Measurements from ENCODE around the gene SLC5A6.

The SLC5A6 gene

GRCh38 chr2:27211943-27212625, at the start of gene SLC5A6, which contains the start of gene ATRAID:
Gene SLC5A6, minus strand, starts transcription at chr2:27212268. Its CDS starts 4,618 bp downstream, at chr2:27207650.
Gene ATRAID, plus strand, starts transcription at chr2:27212041. Its CDS starts 328 bp downstream, at chr2:27212369.
- no peaks in the 10 kb centered on the region for H3K9me3 ChIP-seq (ENCODE audit: low read depth, low read length)
- peaks cover 50% of the 10 kb centered on the region for H3K36me3 ChIP-seq (ENCODE audit: insufficient read depth, low read length)

GRCh38 chr2:27261241-27261925, 49.3 kb upstream of the SLC5A6 start:
- peak overlapping the region; percentile 81 for H3K9ac ChIP-seq (ENCODE audit: insufficient read length)
- TF ChIP-seq POLR2AphosphoS5 (IDR thresholded peaks at IDR 0.05; ENCODE audit: borderline replicate concordance, low read depth, low read length) (no peak), EZH2 (IDR thresholded peaks at IDR 0.05) (no peak), FOXP2 (optimal IDR thresholded peaks at IDR 0.05; ENCODE audit: control extremely low read depth, extremely low read length, insufficient read depth) (no peak)

More at GRCh38 chr2:27211943-27212625, at the start of gene SLC5A6, which contains the start of gene ATRAID:
- H3K27ac ChIP-seq, result peak within 1 kb of the TSS; percentile 93
- TF ChIP-seq FOXP2 (optimal IDR thresholded peaks at IDR 0.05; ENCODE audit: control extremely low read depth, extremely low read length, insufficient read depth) (no peak), POLR2AphosphoS5 (IDR thresholded peaks at IDR 0.05; ENCODE audit: borderline replicate concordance, low read depth, low read length) (peak; percentile 81)
- H3K4me3 ChIP-seq, result peak within 1 kb of the TSS; percentile 80
- no peak for DNase-seq (ENCODE audit: low read depth, low spot score)
- peak within 1 kb of the TSS; percentile 97 for H3K9ac ChIP-seq (ENCODE audit: insufficient read length)

DNA sequence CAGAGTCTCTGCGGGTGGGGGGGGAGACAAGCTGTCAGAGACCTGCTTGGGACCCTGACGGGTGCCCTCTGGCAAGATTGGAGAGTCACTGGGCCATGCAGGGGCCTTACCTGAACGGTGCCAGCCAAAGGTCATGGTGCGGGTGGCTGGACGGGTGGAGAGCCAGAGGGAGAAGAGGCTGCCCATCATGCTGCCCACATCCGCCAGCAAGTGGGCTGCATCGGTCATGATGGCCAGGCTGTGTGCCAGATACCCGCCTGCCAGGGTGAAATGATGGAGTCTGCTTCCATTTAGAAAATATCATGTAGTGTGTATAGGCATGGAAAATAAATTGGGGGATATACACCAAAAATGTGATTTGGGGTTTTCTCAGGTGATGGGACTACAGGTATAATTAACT, 46.0 kb upstream of the SLC5A6 start:
- Histone ChIP-seq H3K4me3 (no peak overlapping the region), H3K27ac (no peak overlapping the region), H3K36me3 (ENCODE audit: insufficient read depth, low read length) (no peaks in the 10 kb centered on the region; the same call in 1 of the 2 replicates), H3K9me3 (ENCODE audit: low read depth, low read length) (no peaks in the 10 kb centered on the region), H3K9ac (ENCODE audit: insufficient read length) (no peak overlapping the region)
- TF ChIP-seq EZH2 (IDR thresholded peaks at IDR 0.05) (no peak), POLR2AphosphoS5 (IDR thresholded peaks at IDR 0.05; ENCODE audit: borderline replicate concordance, low read depth, low read length) (no peak), FOXP2 (optimal IDR thresholded peaks at IDR 0.05; ENCODE audit: control extremely low read depth, extremely low read length, insufficient read depth) (no peak)
- no peak for DNase-seq (ENCODE audit: low read depth, low spot score)

More at GRCh38 chr2:27261241-27261925, 49.3 kb upstream of the SLC5A6 start:
- Histone ChIP-seq H3K9me3 (ENCODE audit: low read depth, low read length) (no peaks in the 10 kb centered on the region), H3K27ac (no peak overlapping the region), H3K36me3 (ENCODE audit: insufficient read depth, low read length) (no peaks in the 10 kb centered on the region; the same call in 1 of the 2 replicates), H3K4me3 (peak overlapping the region; percentile 93)
- DNase-seq (ENCODE audit: low read depth, low spot score), result no peak

GRCh38 chr2:27256855-27257454, 44.9 kb upstream of the SLC5A6 start:
- H3K9ac ChIP-seq (ENCODE audit: insufficient read length), result no peak overlapping the region
- TF ChIP-seq EZH2 (IDR thresholded peaks at IDR 0.05) (no peak), POLR2AphosphoS5 (IDR thresholded peaks at IDR 0.05; ENCODE audit: borderline replicate concordance, low read depth, low read length) (no peak), FOXP2 (optimal IDR thresholded peaks at IDR 0.05; ENCODE audit: control extremely low read depth, extremely low read length, insufficient read depth) (no peak)

DNA sequence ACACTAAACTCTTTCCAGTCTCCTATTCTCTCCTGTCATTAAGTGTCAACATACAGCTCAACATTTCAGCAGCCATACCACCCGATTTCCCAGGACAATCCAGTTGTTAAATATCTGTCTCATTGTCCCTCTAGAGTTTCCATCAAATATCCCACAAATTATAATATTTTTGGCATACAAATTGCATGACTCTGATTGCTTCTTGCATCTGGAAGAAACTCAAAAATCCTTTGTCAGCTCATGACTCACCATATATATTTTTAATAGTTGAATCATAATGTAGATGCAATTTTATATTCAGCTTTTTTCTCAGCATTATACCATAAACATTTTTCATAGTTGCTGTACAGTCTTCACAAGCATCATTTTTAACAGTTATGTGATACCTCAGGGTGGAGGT, 43.6 kb upstream of the SLC5A6 start:
- DNase-seq (ENCODE audit: low read depth, low spot score), result no peak
- Histone ChIP-seq H3K9ac (ENCODE audit: insufficient read length) (no peak overlapping the region), H3K9me3 (ENCODE audit: low read depth, low read length) (no peaks in the 10 kb centered on the region), H3K27ac (no peak overlapping the region), H3K4me3 (no peak overlapping the region), H3K36me3 (ENCODE audit: insufficient read depth, low read length) (no peaks in the 10 kb centered on the region; the same call in 1 of the 2 replicates)
- TF ChIP-seq FOXP2 (optimal IDR thresholded peaks at IDR 0.05; ENCODE audit: control extremely low read depth, extremely low read length, insufficient read depth), result no peak
- TF ChIP-seq EZH2 (IDR thresholded peaks at IDR 0.05), result no peak
- TF ChIP-seq POLR2AphosphoS5 (IDR thresholded peaks at IDR 0.05; ENCODE audit: borderline replicate concordance, low read depth, low read length), result no peak

More at GRCh38 chr2:27256855-27257454, 44.9 kb upstream of the SLC5A6 start:
- Histone ChIP-seq H3K4me3 (no peak overlapping the region), H3K9me3 (ENCODE audit: low read depth, low read length) (no peaks in the 10 kb centered on the region), H3K36me3 (ENCODE audit: insufficient read depth, low read length) (no peaks in the 10 kb centered on the region; the same call in 1 of the 2 replicates), H3K27ac (no peak overlapping the region)
- DNase-seq (ENCODE audit: low read depth, low spot score), result no peak

- H3K9me3 ChIP-seq (ENCODE audit: low read depth, low read length), result no peaks in the 10 kb centered on the region
- H3K4me3 ChIP-seq, result no peak overlapping the region
- H3K36me3 ChIP-seq (ENCODE audit: insufficient read depth, low read length), result no peaks in the 10 kb centered on the region; the same call in 1 of the 2 replicates
- DNase-seq (ENCODE audit: low read depth, low spot score), result no peak
- no peak overlapping the region for H3K27ac ChIP-seq
- TF ChIP-seq POLR2AphosphoS5 (IDR thresholded peaks at IDR 0.05; ENCODE audit: borderline replicate concordance, low read depth, low read length) (no peak), FOXP2 (optimal IDR thresholded peaks at IDR 0.05; ENCODE audit: control extremely low read depth, extremely low read length, insufficient read depth) (no peak), EZH2 (IDR thresholded peaks at IDR 0.05) (no peak)
- no peak overlapping the region for H3K9ac ChIP-seq (ENCODE audit: insufficient read length)
Observed at GRCh38 chr2:27255187-27255586, 43.1 kb upstream of the SLC5A6 start.

- H3K27ac ChIP-seq, result no peak overlapping the region
- no peaks in the 10 kb centered on the region for H3K9me3 ChIP-seq (ENCODE audit: low read depth, low read length)
- DNase-seq (ENCODE audit: low read depth, low spot score), result no peak
- TF ChIP-seq FOXP2 (optimal IDR thresholded peaks at IDR 0.05; ENCODE audit: control extremely low read depth, extremely low read length, insufficient read depth), result no peak
- no peak for TF ChIP-seq POLR2AphosphoS5 (IDR thresholded peaks at IDR 0.05; ENCODE audit: borderline replicate concordance, low read depth, low read length)
- no peak for TF ChIP-seq EZH2 (IDR thresholded peaks at IDR 0.05)
- no peaks in the 10 kb centered on the region for H3K36me3 ChIP-seq (ENCODE audit: insufficient read depth, low read length)
- no peak overlapping the region for H3K4me3 ChIP-seq
- no peak overlapping the region for H3K9ac ChIP-seq (ENCODE audit: insufficient read length)
Observed at GRCh38 chr2:27251766-27252165, 39.7 kb upstream of the SLC5A6 start.

Measured in SK-N-MC (cell line).